ENCODE results near the gene UBE2G2.

DNA sequence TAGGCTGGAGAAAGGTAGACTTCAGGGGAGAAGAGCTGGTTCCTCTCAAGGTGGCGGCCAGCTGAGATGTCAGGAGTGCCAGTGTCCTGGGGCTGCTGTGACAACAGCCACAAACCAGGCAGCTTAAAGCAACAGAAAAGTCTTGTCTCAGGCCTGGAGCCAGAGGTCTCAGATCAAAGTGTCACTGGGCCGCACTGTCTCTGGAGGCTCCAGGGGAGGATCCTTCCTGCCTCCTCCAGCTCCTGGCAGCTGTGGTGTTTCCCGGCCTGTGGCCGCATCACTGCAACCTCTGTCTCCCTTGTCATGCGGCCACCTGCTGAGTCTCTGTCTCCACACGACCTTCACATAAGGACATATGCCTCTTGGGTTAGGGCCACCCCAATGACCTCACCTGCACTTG lies 65.8 kb downstream of the UBE2G2 start:
- TF ChIP-seq, protein P1, sequence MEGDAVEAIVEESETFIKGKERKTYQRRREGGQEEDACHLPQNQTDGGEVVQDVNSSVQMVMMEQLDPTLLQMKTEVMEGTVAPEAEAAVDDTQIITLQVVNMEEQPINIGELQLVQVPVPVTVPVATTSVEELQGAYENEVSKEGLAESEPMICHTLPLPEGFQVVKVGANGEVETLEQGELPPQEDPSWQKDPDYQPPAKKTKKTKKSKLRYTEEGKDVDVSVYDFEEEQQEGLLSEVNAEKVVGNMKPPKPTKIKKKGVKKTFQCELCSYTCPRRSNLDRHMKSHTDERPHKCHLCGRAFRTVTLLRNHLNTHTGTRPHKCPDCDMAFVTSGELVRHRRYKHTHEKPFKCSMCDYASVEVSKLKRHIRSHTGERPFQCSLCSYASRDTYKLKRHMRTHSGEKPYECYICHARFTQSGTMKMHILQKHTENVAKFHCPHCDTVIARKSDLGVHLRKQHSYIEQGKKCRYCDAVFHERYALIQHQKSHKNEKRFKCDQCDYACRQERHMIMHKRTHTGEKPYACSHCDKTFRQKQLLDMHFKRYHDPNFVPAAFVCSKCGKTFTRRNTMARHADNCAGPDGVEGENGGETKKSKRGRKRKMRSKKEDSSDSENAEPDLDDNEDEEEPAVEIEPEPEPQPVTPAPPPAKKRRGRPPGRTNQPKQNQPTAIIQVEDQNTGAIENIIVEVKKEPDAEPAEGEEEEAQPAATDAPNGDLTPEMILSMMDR (IDR thresholded peaks at IDR 0.05; ENCODE audit: poor library complexity, severe bottlenecking), result no peak
- no peak for TF ChIP-seq POLR2AphosphoS5 (IDR thresholded peaks at IDR 0.05)
- TF ChIP-seq EZH2 (IDR thresholded peaks at IDR 0.05; ENCODE audit: borderline replicate concordance, insufficient read depth, low read length, poor library complexity, severe bottlenecking), result no peak
- TF ChIP-seq, protein P2, sequence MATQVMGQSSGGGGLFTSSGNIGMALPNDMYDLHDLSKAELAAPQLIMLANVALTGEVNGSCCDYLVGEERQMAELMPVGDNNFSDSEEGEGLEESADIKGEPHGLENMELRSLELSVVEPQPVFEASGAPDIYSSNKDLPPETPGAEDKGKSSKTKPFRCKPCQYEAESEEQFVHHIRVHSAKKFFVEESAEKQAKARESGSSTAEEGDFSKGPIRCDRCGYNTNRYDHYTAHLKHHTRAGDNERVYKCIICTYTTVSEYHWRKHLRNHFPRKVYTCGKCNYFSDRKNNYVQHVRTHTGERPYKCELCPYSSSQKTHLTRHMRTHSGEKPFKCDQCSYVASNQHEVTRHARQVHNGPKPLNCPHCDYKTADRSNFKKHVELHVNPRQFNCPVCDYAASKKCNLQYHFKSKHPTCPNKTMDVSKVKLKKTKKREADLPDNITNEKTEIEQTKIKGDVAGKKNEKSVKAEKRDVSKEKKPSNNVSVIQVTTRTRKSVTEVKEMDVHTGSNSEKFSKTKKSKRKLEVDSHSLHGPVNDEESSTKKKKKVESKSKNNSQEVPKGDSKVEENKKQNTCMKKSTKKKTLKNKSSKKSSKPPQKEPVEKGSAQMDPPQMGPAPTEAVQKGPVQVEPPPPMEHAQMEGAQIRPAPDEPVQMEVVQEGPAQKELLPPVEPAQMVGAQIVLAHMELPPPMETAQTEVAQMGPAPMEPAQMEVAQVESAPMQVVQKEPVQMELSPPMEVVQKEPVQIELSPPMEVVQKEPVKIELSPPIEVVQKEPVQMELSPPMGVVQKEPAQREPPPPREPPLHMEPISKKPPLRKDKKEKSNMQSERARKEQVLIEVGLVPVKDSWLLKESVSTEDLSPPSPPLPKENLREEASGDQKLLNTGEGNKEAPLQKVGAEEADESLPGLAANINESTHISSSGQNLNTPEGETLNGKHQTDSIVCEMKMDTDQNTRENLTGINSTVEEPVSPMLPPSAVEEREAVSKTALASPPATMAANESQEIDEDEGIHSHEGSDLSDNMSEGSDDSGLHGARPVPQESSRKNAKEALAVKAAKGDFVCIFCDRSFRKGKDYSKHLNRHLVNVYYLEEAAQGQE (IDR thresholded peaks at IDR 0.05; ENCODE audit: borderline replicate concordance), result no peak
- no peak for TF ChIP-seq SMC3 (conservative IDR thresholded peaks at IDR 0.05; ENCODE audit: poor library complexity)
- no peak for TF ChIP-seq TAF1 (IDR thresholded peaks at IDR 0.05; ENCODE audit: low read depth)
- TF ChIP-seq MXI1 (conservative IDR thresholded peaks at IDR 0.05; ENCODE audit: poor library complexity, severe bottlenecking), result no peak
- TF ChIP-seq RAD21 (conservative IDR thresholded peaks at IDR 0.05), result no peak
- no peak for TF ChIP-seq EP300 (conservative IDR thresholded peaks at IDR 0.05; ENCODE audit: poor library complexity, severe bottlenecking)

Data from neural cell (in vitro differentiated cells).